NCI-H2227 (cell line): ENCODE measurements around the gene FBLN5.
"Not testable (repeated sequence)": the region's sequence is repeated elsewhere in the genome, so short reads cannot be mapped to it uniquely, and the experiment has no call there.

Experiments used
- DNase-seq: peaks from one replicate; lab custom pipeline; 2025; ENCODE audit not compliant: unreplicated experiment; lab: John Stamatoyannopoulos, UW

Gene FBLN5

DNA sequence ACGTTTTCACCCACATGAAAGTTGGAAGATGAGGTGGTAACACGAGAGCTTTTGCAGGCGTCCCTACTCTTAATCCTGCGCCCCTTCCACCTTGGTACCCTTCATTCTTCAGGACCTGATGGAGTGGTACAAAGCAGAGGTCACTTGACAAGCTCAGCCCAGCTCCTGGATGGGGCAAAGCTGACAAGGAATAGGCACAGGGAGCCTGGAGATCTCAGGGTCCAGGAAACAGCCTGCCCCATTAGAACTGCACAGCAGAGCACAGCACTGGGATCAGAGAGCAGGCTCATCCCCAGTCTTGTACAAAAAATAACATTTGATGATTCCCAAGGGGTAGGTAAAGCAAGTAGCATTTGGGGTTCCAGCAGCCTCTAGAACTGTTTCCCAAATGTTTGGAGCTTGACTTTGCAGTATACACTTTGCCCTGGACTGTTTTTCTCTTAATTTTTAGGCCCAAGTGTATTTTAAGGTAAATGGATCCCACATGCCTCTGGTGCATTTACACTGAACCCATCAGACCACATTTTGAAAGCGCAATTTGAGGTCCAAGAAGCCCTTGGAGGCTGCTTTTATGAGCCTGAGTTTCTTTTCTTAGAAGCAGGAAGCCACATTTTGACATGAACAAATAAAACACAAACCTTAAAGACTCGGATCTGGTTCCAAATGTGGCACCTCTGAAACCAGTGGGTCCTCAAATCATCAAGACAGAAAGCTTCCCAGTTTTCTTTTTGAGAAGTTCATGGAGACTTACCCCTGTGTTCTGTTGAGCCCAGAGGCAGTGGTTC lies 80.8 kb downstream of the FBLN5 start:
- DNase-seq: no peak

DNA sequence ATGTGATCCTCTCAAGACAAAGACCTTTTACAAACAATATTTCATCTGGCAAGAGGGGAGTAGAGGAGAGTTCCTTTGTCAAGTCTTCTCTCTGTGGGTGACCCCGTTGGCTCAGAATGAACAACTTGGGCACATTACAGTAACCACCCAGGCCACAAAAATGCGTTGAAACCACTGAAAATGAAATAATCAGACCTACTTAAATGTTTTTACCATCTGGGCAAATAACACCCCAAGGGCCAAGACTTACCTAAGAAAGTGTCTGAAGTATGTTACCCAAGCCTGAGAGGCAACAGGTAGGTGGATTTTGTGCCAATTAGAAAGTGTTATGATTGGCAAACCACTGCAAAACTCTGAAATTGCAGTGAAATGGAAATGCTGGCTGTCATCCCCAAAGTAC lies 81.4 kb downstream of the FBLN5 start:
- no peak for DNase-seq

DNA sequence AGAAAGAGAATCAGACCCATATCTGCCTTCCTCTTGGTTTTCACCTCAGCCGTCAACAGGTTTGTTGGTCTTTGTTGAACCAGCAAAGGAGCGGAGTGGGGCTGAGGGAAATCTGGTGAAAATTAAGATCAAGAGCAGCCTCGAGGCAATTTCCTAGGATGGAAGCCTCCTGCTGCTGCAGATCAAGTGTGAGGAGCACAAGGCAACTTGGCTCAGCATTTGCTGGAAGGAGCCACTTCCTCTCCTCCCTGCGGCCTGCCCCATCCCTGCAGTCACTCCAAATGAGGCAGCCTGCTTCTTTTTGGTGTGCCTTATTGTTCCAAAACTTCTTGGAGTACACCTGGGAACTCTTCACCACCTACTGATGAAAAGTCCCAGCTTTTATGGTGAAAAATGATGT lies 85.1 kb downstream of the FBLN5 start:
- DNase-seq: no peak

DNA sequence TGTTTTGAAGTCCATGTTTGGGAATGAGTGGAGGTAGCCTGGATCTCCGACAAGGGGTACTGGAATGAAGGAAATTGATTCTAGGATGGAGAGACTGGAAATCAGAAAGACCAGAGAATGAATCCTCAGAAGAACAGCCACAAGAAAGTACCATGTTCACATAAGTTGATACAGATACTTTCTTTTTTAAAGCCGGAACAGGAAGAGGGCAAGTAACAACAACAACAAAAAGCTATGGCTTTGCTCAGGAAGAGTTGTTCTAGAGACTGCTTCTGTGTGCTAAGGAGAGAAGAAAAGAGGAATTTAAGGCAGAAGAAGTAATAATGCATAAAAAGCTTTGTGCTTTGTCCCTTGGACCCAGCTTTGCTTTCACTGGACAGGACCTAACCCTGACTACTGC lies 86.4 kb downstream of the FBLN5 start:
- DNase-seq: no peak

DNA sequence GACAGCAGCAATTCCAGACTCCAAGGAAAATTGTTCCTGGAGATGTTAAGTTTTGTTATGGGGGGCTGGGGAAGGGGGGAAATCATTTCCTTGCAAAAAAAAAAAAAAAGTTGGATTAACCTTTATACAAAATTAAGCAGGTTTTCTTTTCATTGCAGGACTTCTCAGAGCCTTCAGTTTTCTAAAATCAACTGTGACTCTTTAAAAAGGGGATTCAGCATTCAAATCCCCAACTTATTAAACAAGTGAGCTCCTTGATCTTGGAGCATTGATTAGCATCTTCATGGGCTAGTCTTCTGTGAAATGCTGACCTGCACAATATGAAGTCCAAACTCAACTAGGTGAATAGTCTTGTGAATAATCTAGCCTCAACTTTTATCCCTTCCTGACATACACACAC lies 87.3 kb downstream of the FBLN5 start:
- no peak for DNase-seq

DNA sequence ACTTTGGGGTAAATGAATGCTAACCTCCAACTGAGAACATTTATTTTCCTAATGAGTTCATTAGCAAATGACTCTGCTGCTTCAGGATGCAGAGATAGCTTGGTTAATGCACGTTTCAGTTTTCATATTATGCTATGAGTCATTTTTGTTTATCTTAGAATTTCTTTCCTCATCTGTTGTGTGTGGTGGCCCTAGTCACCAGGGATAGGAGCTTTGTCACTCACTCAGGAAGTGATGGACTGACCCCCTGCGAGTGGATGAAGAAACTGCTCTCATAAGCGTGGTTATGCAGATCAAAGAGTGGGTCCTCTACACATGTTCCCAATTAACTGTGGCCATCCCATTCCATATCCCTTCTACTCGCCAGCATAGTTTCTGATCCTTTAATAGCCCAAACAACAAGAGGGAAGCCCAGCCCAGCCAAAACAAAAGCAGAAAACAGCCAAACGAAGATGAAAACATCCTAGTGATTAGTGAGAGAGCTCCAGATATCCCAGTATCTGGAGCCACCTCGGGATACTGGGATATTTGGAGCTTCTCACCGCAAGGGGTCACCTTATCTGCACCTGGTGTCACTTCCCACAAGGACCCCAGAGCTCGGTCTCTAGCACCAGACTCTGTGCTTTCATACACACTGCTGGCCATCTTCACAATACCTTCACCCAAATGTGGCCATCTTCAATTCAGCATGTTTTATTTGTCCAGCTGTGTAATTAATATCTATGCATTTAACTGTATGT lies 88.8 kb downstream of the FBLN5 start:
- no peak for DNase-seq

DNA sequence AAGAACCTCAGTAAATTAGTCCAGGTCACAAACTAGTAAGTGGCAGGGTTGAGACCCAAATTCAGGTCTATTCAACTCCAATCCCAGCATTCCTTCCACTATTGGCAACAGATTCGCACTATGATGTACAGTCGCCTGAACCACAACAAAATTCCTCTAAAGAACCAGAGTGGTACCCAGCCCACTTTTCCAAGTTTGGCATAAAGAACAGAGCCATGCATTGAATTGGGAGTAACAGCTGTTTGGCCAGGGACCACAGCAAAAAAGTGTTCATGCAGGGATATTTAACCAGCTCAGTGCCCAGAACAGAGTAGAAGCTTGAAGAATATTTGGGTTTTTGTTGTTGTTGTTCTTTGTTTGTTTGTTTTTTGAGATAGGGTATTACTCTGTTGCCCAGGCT lies 89.9 kb downstream of the FBLN5 start:
- no peak for DNase-seq

DNA sequence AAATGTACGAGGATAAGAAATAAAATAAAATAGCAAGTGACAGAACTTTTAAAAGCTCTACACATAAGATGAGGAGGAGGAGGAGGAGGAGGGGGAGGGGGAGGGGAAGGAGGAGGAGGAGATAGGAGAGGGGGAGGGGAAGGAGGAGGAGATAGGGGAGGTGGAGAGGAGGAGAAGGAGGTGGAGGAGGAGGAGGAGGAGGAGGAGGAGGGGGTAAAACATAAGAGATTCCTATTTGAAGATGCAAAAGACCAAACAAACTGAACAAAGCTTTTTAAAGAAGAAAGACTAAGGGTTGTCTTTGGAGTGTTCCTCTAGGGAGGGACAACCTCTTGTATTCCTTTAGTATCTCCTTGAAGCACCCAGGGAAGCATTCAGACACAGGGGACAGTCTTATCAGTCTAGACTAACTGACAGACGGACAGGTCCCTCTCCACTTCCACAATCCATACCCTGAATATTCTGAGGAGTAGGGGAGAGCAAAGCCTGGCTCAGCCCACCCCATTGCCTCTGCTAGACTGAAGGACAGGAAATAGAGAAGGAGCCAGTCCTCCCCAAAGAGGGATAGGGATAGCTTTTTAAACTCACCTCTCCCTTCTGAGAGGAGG lies 93.1 kb downstream of the FBLN5 start:
- DNase-seq: no peak

DNA sequence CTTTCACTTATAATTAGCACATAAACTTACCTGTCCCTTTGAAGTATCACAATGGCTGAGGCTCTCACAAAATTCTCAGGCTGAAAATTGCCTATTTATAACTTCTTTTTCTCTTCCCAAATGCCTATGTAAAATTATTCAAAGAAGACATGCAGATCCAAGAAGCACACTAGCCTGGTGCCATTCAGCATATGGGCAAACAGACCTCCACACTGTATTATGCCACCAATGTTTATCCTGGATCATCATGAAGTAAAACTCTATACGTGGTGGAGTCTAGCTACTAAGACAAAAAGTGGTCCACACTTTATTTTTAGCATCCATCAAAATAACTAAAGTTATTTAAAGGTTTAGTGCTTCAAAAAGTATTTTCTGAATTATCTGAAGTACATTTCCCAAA lies 95.9 kb downstream of the FBLN5 start:
- no peak for DNase-seq

DNA sequence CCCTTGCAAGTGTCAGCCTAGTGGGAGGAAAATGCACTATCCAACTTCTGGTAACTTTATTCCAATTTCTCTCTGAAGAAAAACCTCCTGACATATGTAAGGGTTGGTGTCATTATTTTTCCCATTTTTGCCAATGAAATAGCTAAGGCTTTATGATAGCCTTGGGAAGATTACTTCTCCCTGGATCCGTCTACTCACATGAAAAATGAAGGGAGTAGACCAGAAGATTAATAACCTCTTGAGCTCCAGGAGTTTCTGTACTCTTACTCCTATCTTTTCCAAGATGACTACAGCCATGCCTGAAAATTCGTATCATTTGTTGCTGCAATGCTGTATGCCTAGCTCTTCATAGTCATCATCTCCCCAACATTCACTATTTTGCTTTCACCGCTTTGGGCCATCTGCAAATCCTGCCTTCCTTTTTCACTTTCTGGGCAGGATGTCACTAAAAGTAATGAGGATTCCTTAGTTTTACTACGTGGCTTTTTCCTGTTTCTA lies 98.9 kb downstream of the FBLN5 start:
- no peak for DNase-seq

DNA sequence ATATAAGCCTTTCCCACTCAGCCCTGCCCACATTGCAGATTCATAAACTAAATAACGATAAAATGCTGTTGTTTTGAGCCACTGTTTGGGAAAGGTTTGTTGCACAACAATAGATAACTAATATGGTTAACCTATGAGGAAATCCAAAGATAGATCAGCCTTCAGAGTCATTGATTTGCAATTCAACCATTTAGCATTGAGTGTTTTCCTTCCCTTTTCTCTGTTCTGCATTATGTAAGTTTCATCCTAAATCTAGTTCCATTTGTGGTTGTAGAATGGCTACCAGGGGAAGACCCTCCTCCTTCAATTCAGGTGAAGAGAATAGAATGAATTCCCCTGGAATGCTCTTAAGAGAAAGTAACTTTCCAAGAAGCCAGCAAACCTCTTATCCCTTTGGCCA lies 99.8 kb downstream of the FBLN5 start:
- no peak for DNase-seq

DNA sequence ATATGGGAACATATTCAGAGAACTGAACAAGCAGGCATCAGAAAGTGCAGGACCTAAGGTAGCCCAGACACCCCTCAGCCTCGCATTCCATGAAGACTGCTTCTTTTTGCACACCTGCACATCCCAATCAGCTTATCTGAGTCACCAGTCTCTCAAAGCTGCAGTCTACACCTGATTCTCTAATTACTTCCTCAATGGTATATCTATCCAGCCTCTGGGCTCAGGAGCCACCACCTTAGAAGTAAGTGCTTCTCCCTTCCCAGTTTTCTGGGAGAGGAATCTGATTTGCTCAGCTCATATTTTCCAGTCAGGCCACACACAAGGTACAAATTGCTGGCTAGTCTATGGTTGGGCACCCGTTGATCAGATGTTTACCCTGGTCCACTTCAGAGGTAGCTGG lies 101.8 kb downstream of the FBLN5 start:
- no peak for DNase-seq

DNA sequence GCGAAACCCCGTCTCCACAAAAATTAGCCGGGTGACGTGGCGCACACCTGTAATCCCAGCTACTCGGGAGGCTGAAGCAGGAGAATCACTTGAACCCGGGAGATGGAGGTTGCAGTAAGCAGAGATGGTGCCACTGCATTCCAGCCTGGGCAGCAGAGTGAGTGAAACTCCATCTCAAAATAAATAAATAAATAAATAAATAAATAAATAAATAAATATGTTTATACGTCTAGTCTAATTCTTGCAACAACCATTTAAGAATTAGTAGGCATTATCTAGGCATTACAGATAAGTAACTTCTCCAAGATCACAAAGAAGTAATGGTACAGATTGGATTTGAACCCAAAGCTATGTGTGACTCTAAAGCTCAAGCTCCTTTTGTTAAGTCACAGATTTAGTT lies 102.4 kb downstream of the FBLN5 start:
- not testable (repeated sequence) for DNase-seq

DNA sequence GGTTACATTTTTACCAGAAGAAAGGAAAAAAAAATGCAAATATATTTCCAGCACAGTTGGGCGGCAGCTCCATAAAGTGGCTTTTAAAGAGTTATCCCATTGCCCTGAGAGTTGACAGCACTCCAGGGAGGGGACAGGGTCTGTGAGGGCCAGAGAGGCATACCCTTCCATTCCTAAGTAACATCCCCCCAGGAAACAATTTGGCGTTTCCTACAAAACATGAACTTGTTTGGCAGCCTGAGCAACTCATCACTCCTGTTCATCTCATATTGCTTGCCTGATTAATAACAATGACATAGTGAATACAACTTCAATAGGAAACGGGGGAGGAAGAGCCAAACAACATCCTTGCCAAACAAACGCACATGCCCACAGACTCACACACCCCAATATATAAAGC lies 103.5 kb downstream of the FBLN5 start:
- DNase-seq: no peak

DNA sequence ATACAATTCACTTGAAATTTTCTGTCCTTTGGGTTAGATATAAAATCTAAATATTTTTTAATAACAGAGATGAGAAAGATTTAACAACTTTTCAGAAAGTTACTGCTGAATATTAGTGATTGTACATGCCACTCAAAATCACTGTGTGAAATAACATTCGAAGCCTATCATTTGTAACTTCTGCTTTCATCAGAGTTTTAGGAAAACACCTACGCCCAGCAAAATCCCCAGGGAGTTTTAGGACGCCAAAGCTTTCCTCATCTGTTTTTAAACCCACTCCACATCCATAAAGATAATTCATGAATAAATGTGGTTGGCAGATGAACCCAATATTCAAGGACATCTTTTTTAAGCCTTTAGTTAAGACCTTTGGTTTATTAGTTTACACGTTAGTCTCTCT lies 104.1 kb downstream of the FBLN5 start:
- DNase-seq: no peak

DNA sequence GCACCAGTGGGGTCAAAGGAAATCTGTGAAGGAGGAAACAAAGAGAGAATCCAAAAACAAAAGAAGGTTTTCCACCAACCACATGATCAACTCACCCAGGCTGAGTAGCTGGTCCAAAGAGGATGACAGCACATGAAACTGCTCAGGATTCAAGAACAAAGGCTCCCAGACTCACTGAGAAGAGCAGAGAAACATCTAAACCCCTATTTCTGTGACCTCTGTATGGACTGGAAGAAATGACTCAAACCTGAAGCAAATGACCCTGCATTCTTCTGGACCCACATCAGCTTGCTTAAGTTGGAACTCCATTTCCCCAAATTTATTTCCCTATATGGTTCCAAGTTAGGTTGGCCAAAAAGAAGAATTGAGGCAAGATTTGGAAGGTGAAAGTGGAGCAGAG lies 106.4 kb downstream of the FBLN5 start:
- DNase-seq: no peak

DNA sequence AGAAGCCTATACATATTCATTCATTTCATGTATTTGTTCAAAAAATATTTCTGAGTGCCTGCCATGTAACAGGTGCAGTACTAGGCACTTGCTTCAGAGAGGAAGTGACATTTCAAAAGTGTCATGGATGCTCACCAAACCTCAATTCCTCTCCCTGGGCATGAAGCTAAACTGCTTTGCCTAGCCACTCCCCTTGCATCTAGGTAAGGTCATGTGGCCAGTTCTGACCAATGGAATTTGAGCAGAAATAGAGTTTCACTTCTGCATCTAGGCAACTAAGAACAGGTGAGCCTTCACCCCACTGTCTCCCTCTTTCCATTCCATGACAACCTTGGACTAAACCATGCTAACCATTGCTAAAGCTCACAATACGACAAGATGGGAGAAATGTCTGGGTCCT lies 107.7 kb downstream of the FBLN5 start:
- DNase-seq: no peak

DNA sequence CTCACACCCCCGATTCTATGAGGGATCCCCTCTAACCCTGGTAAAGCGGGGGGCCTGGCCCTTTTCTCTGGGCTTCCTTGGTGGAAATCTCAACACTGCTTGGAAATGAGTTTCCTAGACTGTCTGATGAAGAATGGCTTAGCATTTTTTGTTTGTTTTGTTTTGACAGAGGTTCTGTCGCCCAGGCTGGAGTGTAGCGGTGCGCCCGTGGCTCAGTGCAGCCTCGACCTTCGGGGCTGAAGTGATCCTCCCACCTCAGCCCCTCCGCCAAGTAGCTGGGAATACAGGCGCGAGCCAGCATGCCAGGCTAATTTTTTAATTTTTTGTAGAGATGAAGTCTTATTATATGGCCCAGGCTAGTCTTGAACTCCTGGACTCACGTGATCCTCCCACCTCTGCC lies 110.4 kb downstream of the FBLN5 start:
- no peak for DNase-seq

DNA sequence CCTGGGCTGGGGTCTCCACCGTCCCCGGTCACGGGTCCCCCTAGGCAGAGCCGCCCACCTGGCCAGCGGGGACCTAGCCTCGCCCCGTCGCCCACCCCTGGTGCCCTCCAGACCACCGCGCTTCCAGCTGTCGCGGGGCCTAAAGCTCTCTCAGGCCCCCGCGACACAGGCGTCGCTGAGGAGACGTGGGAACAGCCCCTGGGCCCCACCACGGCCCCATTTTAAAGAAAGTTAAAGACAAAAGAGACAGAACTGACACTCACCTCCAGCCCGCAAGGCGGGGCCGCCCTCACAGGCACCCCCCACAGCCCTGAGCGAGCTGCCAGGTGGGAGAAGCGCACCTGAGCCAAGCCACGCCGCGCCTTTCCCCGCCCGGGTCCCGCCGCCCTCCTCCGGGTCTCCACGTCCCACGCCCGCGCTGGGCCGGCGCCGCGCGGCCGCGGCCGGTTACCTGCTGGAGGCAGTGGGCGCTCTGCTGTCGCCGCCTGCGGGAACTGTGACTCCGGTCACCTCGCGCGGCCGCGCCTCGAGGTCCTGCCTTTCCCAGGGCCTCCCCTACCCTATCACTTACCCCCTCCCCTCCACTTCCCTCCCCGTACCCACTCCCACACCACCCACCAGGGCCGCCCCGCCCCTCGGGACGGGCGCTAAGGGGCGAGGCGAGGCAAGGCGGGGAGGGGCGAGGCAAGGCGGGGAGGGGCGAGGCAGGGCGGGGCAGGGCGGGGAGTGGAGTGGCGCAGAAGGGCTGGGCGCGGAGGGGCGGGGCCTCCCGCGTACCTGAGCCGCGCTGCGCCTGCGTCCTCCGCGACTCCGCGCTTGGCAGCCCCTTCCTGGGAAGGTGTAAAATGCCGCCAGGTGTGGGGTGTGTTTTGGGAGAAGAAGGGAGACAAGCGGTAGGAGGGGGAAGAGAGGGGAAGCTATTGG lies 111.3 kb downstream of the FBLN5 start:
- DNase-seq: peak; percentile 56

DNA sequence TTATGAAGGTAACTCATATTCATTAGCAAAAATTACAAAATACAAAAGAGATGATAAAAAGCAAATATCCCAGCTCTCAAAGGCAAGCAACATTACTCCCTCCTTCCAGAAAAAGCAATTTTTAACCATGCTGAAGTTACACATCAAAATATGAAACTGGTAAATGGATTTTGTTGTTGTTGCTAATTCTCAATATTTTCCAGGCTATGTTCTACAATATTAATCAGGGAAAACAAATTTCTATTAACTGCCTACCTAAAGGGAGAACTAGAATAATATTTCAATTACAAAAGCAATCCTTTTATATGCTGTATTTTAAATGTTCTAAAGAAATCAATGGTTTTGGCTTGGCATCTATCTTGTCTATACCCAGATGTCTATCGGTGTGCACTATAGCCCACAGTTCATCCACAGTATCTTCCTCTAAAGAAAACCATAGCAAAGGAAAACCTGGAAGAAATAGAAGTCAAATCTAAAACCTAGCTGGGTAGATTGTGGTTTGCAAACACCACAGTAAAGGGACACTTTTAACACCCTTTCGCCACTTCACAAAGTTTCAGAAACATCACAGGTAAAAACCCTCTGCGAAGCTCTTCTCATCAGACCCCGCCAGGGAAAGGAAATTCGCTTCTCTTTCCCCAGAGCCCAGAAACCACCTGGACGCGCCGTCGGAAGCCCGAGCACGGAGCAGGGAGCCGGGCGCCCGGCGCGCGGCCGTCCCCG lies 112.1 kb downstream of the FBLN5 start:
- DNase-seq: no peak
